Mesenchymal stem cell (in vitro differentiated cells and primary cell): ENCODE measurements around the gene POU2F3.

Experiments
- DNase-seq: peaks from one replicate; pipeline ENCODE4 v3.0.0-alpha.2; 2013
- H2AFZ ChIP-seq: one replicate; pipeline ENCODE4 v1.6.1; 2013; ENCODE audit warnings: low read depth, mild to moderate bottlenecking, control low read depth, inconsistent platforms, low read length, moderate library complexity
- H2AK5ac ChIP-seq: 2 replicates; pipeline ENCODE4 v1.6.1; 2013; ENCODE audit warnings: low read length, moderate library complexity, mild to moderate bottlenecking, inconsistent platforms; ENCODE audit not compliant: severe bottlenecking
- H2BK120ac ChIP-seq: one replicate; pipeline ENCODE4 v1.6.1; 2013; ENCODE audit warnings: low read depth, mild to moderate bottlenecking, inconsistent platforms, low read length, moderate library complexity
- H2BK12ac ChIP-seq, 2 experiments: one replicate each; pipeline ENCODE4 v1.6.1; 2013; ENCODE audit warnings: inconsistent platforms in 2 of 2, low read length in 2 of 2, mild to moderate bottlenecking in 2 of 2, moderate library complexity in 2 of 2, control low read depth in 1 of 2
- H2BK15ac ChIP-seq: one replicate; pipeline ENCODE4 v1.6.1; 2013; ENCODE audit warnings: mild to moderate bottlenecking, low read depth, inconsistent platforms; ENCODE audit not compliant: poor library complexity, severe bottlenecking
- H2BK5ac ChIP-seq: 2 replicates; pipeline ENCODE4 v1.6.1; 2013; ENCODE audit warnings: low read depth, mild to moderate bottlenecking, low read length, control low read depth, inconsistent platforms; ENCODE audit not compliant: poor library complexity, severe bottlenecking
- H3K14ac ChIP-seq, 2 experiments: one replicate each; pipeline ENCODE4 v1.6.1; 2013; ENCODE audit warnings: inconsistent platforms in 2 of 2, low read length in 2 of 2, control low read depth in 1 of 2, mild to moderate bottlenecking in 1 of 2, moderate library complexity in 1 of 2
- H3K18ac ChIP-seq, 2 experiments: one replicate each; pipeline ENCODE4 v1.6.1; 2013; ENCODE audit warnings: inconsistent platforms in 2 of 2, low read length in 2 of 2, control low read depth in 1 of 2, low read depth in 1 of 2, mild to moderate bottlenecking in 1 of 2
- H3K23ac ChIP-seq, 2 experiments: one replicate each; pipeline ENCODE4 v1.6.1; 2013; ENCODE audit warnings: inconsistent platforms in 2 of 2, low read length in 2 of 2, mild to moderate bottlenecking in 2 of 2, moderate library complexity in 2 of 2, control low read depth in 1 of 2
- H3K27ac ChIP-seq: 2 replicates; pipeline ENCODE4 v1.5.1; 2013; ENCODE audit warnings: mild to moderate bottlenecking, moderate library complexity, low read length, control low read depth, inconsistent platforms; ENCODE audit not compliant: poor library complexity, severe bottlenecking
- H3K27me3 ChIP-seq, 2 experiments: 2 replicates each; pipeline versions ENCODE4 v1.6.1 to v1.7.0; 2013; ENCODE audit warnings: low read length in 2 of 2, mild to moderate bottlenecking in 2 of 2, moderate library complexity in 2 of 2, control low read depth in 1 of 2, inconsistent platforms in 1 of 2; ENCODE audit not compliant: control insufficient read depth in 1 of 2, insufficient read depth in 1 of 2
- H3K36me3 ChIP-seq, 2 experiments: 2 replicates each; pipeline versions ENCODE4 v1.6.1 to v1.7.0; 2013; ENCODE audit warnings: low read length in 2 of 2, control low read depth in 1 of 2, inconsistent platforms in 1 of 2, low read depth in 1 of 2, mild to moderate bottlenecking in 1 of 2; ENCODE audit not compliant: insufficient read depth in 2 of 2, control insufficient read depth in 1 of 2
- H3K4ac ChIP-seq, 2 experiments: one replicate each; pipeline ENCODE4 v1.6.1; 2013; ENCODE audit warnings: inconsistent platforms in 2 of 2, low read length in 2 of 2, mild to moderate bottlenecking in 2 of 2, moderate library complexity in 2 of 2, control low read depth in 1 of 2, low read depth in 1 of 2
- H3K4me1 ChIP-seq: 2 replicates; pipeline ENCODE4 v1.6.1; 2013; ENCODE audit warnings: low read depth, low read length, control low read depth; ENCODE audit not compliant: control insufficient read depth, insufficient read depth
- H3K4me2 ChIP-seq: 2 replicates; pipeline ENCODE4 v1.6.1; 2013; ENCODE audit warnings: low read length, mild to moderate bottlenecking, inconsistent platforms; ENCODE audit not compliant: poor library complexity, severe bottlenecking
- H3K4me3 ChIP-seq, 2 experiments: 2 replicates each; pipeline versions ENCODE4 v1.5.1 to v1.7.0; 2013; ENCODE audit warnings: low read length in 2 of 2, mild to moderate bottlenecking in 2 of 2, control low read depth in 1 of 2, low read depth in 1 of 2; ENCODE audit not compliant: insufficient read depth in 1 of 2
- H3K79me1 ChIP-seq: replicated peaks from 2 replicates; pipeline ENCODE4 v1.6.1; 2013; ENCODE audit warnings: mild to moderate bottlenecking, control low read depth, low read length, inconsistent platforms; ENCODE audit not compliant: poor library complexity, severe bottlenecking
- H3K9ac ChIP-seq: 2 replicates; pipeline ENCODE4 v1.7.0; 2013; ENCODE audit warnings: mild to moderate bottlenecking, low read length, moderate library complexity
- H3K9me3 ChIP-seq: 2 replicates; pipeline ENCODE4 v1.7.0; 2013; ENCODE audit warnings: mild to moderate bottlenecking, low read length; ENCODE audit not compliant: control insufficient read depth
- H4K8ac ChIP-seq: one replicate; pipeline ENCODE4 v1.6.1; 2013; ENCODE audit warnings: inconsistent platforms, mild to moderate bottlenecking, low read length, moderate library complexity
- H4K91ac ChIP-seq: one replicate; pipeline ENCODE4 v1.6.1; 2013; ENCODE audit warnings: mild to moderate bottlenecking, low read length, inconsistent platforms
- WGBS: methylation state at CpG from one replicate; pipeline ENCODE4 v1.1.7; 2013; ENCODE audit warnings: mixed read lengths; 5-methylcytosine and 5-hydroxymethylcytosine counted together

The POU2F3 gene

DNA sequence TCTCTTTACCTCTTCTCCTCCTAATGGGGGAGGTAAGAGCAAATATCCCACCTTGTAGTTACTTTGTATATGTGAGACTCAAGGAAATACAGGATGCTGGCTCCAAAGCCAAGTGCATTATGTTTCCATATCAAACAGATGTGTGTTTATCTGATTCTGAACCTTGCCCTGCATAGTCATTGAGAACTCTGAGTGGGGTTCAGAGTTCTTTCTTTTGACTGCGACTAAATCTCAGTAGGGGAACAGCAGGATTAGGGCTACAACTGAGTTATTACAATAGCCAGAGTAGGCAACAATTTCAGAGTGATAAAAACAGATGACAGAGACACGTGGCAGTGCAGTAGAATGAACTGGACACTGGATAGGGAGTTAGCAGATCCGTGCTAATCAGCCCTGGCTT lies 51.0 kb downstream of the POU2F3 start:
- Histone ChIP-seq H3K4ac (no peak overlapping the region), H4K8ac (no peak overlapping the region), H2BK5ac (no peak overlapping the region), H3K4me3 (no peak overlapping the region), H2BK120ac (no peak overlapping the region), H3K27ac (no peak overlapping the region), H3K27me3 (peaks cover 49 to 71% of the 10 kb centered on the region in 2 experiments), H3K36me3 (no peaks in the 10 kb centered on the region), H2AK5ac (no peak overlapping the region), H2AFZ (no peak overlapping the region), H3K9ac (no peak overlapping the region), H3K9me3 (no peaks in the 10 kb centered on the region), H3K4me2 (no peak overlapping the region), H3K23ac (no peak overlapping the region), H3K4me1 (no peaks in the 10 kb centered on the region), H4K91ac (no peak overlapping the region), H3K14ac (no peak overlapping the region), H3K79me1 (no peaks in the 10 kb centered on the region), H2BK12ac (no peak overlapping the region), H2BK15ac (no peak overlapping the region), H3K18ac (no peak overlapping the region)
- 84% methylated on average over 3 of the region's 3 CpGs for WGBS
- no peak for DNase-seq

DNA sequence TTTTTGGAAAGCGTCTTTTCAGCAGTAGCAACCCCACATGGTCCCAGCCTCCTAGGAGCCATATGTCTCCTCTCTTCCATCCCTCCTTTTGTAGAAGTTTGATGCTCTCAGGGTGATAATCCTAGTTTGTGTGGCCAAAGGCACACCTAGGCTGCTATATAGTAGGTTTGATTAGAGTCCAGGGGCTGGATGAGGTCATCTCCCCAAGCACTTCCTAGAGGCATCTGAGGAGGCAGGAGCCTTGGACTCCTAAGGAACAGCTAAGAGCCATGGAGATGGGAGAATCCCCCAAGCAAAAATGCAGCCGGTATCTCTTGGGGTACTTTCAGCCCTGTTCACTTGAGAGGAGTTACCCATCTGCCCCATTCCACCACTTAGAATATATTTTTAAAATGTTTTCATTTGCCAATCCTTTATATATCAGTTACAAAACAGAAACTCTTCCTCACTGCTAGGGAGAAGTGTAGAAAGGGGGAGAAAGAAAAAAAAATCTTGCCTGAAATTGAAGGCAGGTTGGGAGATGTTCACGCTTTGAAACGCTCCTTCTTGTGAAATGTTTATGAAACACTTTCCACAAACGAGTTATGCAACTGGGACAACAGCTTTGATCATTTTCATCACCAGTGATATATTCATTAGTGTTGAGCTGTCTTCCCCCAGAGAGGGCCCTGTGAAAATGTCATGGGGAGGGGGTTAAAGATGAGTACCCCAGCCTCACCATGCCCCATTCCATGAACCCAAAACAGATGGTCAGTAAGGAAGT lies 53.3 kb downstream of the POU2F3 start:
- DNase-seq, result no peak
- H3K4me1 ChIP-seq, result no peaks in the 10 kb centered on the region
- no peak overlapping the region for H2AFZ ChIP-seq
- H2BK120ac ChIP-seq, result no peak overlapping the region
- no peak overlapping the region for H4K91ac ChIP-seq
- no peak overlapping the region for H3K9ac ChIP-seq
- H3K18ac ChIP-seq, result no peak overlapping the region
- H3K27ac ChIP-seq, result no peak overlapping the region
- no peaks in the 10 kb centered on the region for H3K79me1 ChIP-seq
- H3K23ac ChIP-seq, result no peak overlapping the region
- no peak overlapping the region for H2AK5ac ChIP-seq
- 86% methylated on average over 4 of the region's 5 CpGs for WGBS
- H2BK15ac ChIP-seq, result no peak overlapping the region
- H3K36me3 ChIP-seq, result no peaks in the 10 kb centered on the region
- no peak overlapping the region for H3K4me2 ChIP-seq
- no peak overlapping the region for H2BK12ac ChIP-seq
- no peak overlapping the region for H3K4me3 ChIP-seq
- no peak overlapping the region for H4K8ac ChIP-seq
- no peak overlapping the region for H2BK5ac ChIP-seq
- peaks cover 59 to 73% of the 10 kb centered on the region in 2 experiments for H3K27me3 ChIP-seq
- H3K14ac ChIP-seq, result no peak overlapping the region
- no peaks in the 10 kb centered on the region for H3K9me3 ChIP-seq
- no peak overlapping the region for H3K4ac ChIP-seq

GRCh38 chr11:120294096-120294495 lies 54.2 kb downstream of the POU2F3 start:
- 88% methylated on average over 3 of the region's 5 CpGs for WGBS
- no peak overlapping the region for H3K18ac ChIP-seq
- H2BK15ac ChIP-seq, result no peak overlapping the region
- H3K23ac ChIP-seq, result no peak overlapping the region
- H3K9ac ChIP-seq, result no peak overlapping the region
- no peak overlapping the region for H3K4ac ChIP-seq
- no peak overlapping the region for H3K14ac ChIP-seq
- H3K36me3 ChIP-seq, result no peaks in the 10 kb centered on the region
- no peaks in the 10 kb centered on the region for H3K4me1 ChIP-seq
- H2AK5ac ChIP-seq, result no peak overlapping the region
- no peak overlapping the region for H2BK120ac ChIP-seq
- H3K27me3 ChIP-seq, result peaks cover 61 to 78% of the 10 kb centered on the region in 2 experiments
- H2BK5ac ChIP-seq, result no peak overlapping the region
- no peak overlapping the region for H2BK12ac ChIP-seq
- H3K4me2 ChIP-seq, result no peak overlapping the region
- no peaks in the 10 kb centered on the region for H3K79me1 ChIP-seq
- H3K27ac ChIP-seq, result no peak overlapping the region
- H2AFZ ChIP-seq, result no peak overlapping the region
- H3K4me3 ChIP-seq, result no peak overlapping the region
- no peak for DNase-seq
- H4K8ac ChIP-seq, result no peak overlapping the region
- no peak overlapping the region for H4K91ac ChIP-seq
- no peaks in the 10 kb centered on the region for H3K9me3 ChIP-seq

DNA sequence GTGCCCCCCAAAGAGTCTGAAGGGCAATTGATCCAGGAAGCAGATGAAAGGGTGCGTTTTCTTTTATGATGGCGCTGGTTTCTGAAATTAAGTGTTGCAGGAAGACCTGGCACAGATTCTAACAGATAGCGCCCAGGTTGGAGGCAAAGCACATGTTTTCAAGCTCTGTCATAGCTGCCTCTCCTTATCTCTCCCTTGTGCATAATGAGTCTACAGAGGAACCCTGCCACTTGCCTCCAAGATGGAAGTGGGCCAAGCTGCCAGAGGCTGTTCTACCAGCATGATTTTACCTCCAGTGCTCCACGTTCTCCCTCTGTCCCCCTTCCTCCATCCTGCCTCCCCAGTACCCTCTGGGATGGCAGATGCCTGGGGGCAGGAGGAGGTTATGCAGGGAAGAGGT lies 55.2 kb downstream of the POU2F3 start:
- H3K23ac ChIP-seq, result no peak overlapping the region
- no peak overlapping the region for H3K18ac ChIP-seq
- WGBS, result 82% methylated on average over 3 of the region's 4 CpGs
- no peak overlapping the region for H3K4me2 ChIP-seq
- H2BK120ac ChIP-seq, result no peak overlapping the region
- no peak overlapping the region for H3K27ac ChIP-seq
- no peaks in the 10 kb centered on the region for H3K9me3 ChIP-seq
- no peaks in the 10 kb centered on the region for H3K36me3 ChIP-seq
- peaks cover 2% of the 10 kb centered on the region for H3K4me1 ChIP-seq
- no peak for DNase-seq
- H3K27me3 ChIP-seq, result peaks cover 61 to 75% of the 10 kb centered on the region in 2 experiments
- no peak overlapping the region for H2AFZ ChIP-seq
- no peak overlapping the region for H3K9ac ChIP-seq
- no peak overlapping the region for H3K14ac ChIP-seq
- no peak overlapping the region for H4K8ac ChIP-seq
- H3K79me1 ChIP-seq, result no peaks in the 10 kb centered on the region
- H2AK5ac ChIP-seq, result no peak overlapping the region
- H4K91ac ChIP-seq, result no peak overlapping the region
- no peak overlapping the region for H2BK15ac ChIP-seq
- no peak overlapping the region for H3K4ac ChIP-seq
- H2BK5ac ChIP-seq, result no peak overlapping the region
- no peak overlapping the region for H3K4me3 ChIP-seq
- no peak overlapping the region for H2BK12ac ChIP-seq
